CD4-positive, alpha-beta memory T cell (primary cell): ENCODE measurements around the gene PLEKHA7. TPM values are rescaled to one million over a fixed set of nuclear protein-coding genes. Genes with fewer than 3 reads are reported as not detected.

Experiments used
- CTCF ChIA-PET: fragments of 350-600 bp; sonication (Branson Sonifier 250); formaldehyde crosslinking; loops from one replicate; lab custom pipeline; 2021; ENCODE audit warnings: inconsistent platforms; ENCODE audit not compliant: partially characterized antibody; lab: Charles Lee
- POLR2A ChIA-PET: fragments of 350-600 bp; sonication (Branson Sonifier 250); formaldehyde crosslinking; loops from one replicate; lab custom pipeline; 2021; ENCODE audit not compliant: partially characterized antibody; lab: Charles Lee
- DNase-seq, 5 donors: peaks; one replicate each; pipeline versions ENCODE4 v3.0.0 to v3.0.0-alpha.2; 2020 to 2022; ENCODE audit warnings: mixed read lengths in 1 of 5
- H3K27ac ChIP-seq: one replicate; pipeline ENCODE4 v1.7.0; 2013; ENCODE audit warnings: low read depth, low read length
- H3K27me3 ChIP-seq: 2 replicates; pipeline ENCODE4 v1.7.0; 2013; ENCODE audit warnings: mild to moderate bottlenecking, low read length, moderate library complexity; ENCODE audit not compliant: insufficient read depth
- H3K36me3 ChIP-seq: 2 replicates; pipeline ENCODE4 v1.7.0; 2013; ENCODE audit warnings: mild to moderate bottlenecking, low read length, moderate library complexity; ENCODE audit not compliant: insufficient read depth
- H3K4me1 ChIP-seq: 2 replicates; pipeline ENCODE4 v1.7.0; 2013; ENCODE audit warnings: mild to moderate bottlenecking, low read length, moderate library complexity; ENCODE audit not compliant: insufficient read depth
- H3K4me3 ChIP-seq, 2 donors: one replicate each; pipeline ENCODE4 v1.7.0; 2013; ENCODE audit warnings: low read length in 2 of 2, mild to moderate bottlenecking in 1 of 2
- H3K9me3 ChIP-seq, 2 donors: one replicate each; pipeline ENCODE4 v1.7.0; 2013; ENCODE audit warnings: low read length in 2 of 2, control low read depth in 1 of 2; ENCODE audit not compliant: control insufficient read depth in 1 of 2
- H3K27ac Mint-ChIP-seq, 7 donors: one replicate each; pipeline ENCODE4 v1.8.0; 2020 to 2021; ENCODE audit warnings: mixed read lengths in 7 of 7, mild to moderate bottlenecking in 6 of 7, inconsistent platforms in 3 of 7, moderate library complexity in 3 of 7
- H3K27me3 Mint-ChIP-seq, 2 donors: one replicate each; pipeline ENCODE4 v1.8.0; 2020 to 2021; ENCODE audit warnings: mixed read lengths in 2 of 2
- H3K36me3 Mint-ChIP-seq, 2 donors: one replicate each; pipeline ENCODE4 v1.8.0; 2020 to 2021; ENCODE audit warnings: mixed read lengths in 2 of 2, inconsistent platforms in 1 of 2, mild to moderate bottlenecking in 1 of 2
- H3K4me1 Mint-ChIP-seq, 4 donors: one replicate each; pipeline ENCODE4 v1.8.0; 2020 to 2021; ENCODE audit warnings: mixed read lengths in 4 of 4, mild to moderate bottlenecking in 1 of 4
- H3K4me3 Mint-ChIP-seq, 8 donors: one replicate each; pipeline ENCODE4 v1.8.0; 2020 to 2021; ENCODE audit warnings: mixed read lengths in 8 of 8, mild to moderate bottlenecking in 7 of 8, moderate library complexity in 6 of 8, inconsistent platforms in 3 of 8
- H3K9me3 Mint-ChIP-seq, 8 donors: one replicate each; pipeline ENCODE4 v1.8.0; 2020 to 2021; ENCODE audit warnings: mixed read lengths in 8 of 8, mild to moderate bottlenecking in 5 of 8, inconsistent platforms in 3 of 8, moderate library complexity in 1 of 8
- intact Hi-C: fragments of 100-400 bp; cut with micrococcal nuclease; formaldehyde crosslinking; loops from one replicate; pipeline ENCODE4 v1.15.1; 2023
- polyA plus RNA-seq, 2 donors: library from polyadenylated mRNA; unstranded; fragments of 300-500 nt; fragmentation: Illumina TruSeq; gene quantifications; one replicate each; pipeline ENCODE4 v1.2.3, GENCODE V29; 2021
- total RNA-seq, 2 experiments: library from RNA; stranded (reverse); gene quantifications; one replicate each; pipeline ENCODE4 v1.2.3, GENCODE V29; 2021

The PLEKHA7 gene
- total and polyA plus RNA-seq, 4 experiments from 2014 or later: 1.6 to 8.3 (median 6.0) TPM

GRCh38 chr11:16883174-16883573 lies 131.0 kb downstream of the PLEKHA7 start:
- Histone ChIP-seq H3K36me3 (no peaks in the 10 kb centered on the region), H3K9me3 (no peaks in the 10 kb centered on the region), H3K4me1 (no peaks in the 10 kb centered on the region), H3K27ac (no peak overlapping the region), H3K27me3 (no peaks in the 10 kb centered on the region), H3K4me3 (no peak overlapping the region)
- no peaks in the 10 kb centered on the region for H3K36me3 Mint-ChIP-seq
- POLR2A ChIA-PET: no interaction called here
- no peaks in the 10 kb centered on the region for H3K4me1 Mint-ChIP-seq
- intact Hi-C loops: no loop called here
- peaks cover 0 to 2% of the 10 kb centered on the region in 2 donors for H3K27me3 Mint-ChIP-seq
- H3K4me3 Mint-ChIP-seq: no peak overlapping the region
- no peak overlapping the region for H3K27ac Mint-ChIP-seq
- H3K9me3 Mint-ChIP-seq: peaks cover 0 to 4% (median 0%) of the 10 kb centered on the region in 8 donors
- DNase-seq: no peak
- CTCF ChIA-PET: interaction anchor here (0.9 kb wide), 1 partner anchor 98 kb away, joined by 3 read pairs; no protein-coding TSS in a partner anchor

- POLR2A ChIA-PET: no interaction called here
- H3K27me3 Mint-ChIP-seq: peaks cover 0 to 2% of the 10 kb centered on the region in 2 donors
- no peaks in the 10 kb centered on the region for H3K27me3 ChIP-seq
- H3K4me3 ChIP-seq: no peak overlapping the region
- no peak overlapping the region for H3K27ac ChIP-seq
- intact Hi-C loops: no loop called here
- H3K36me3 Mint-ChIP-seq: no peaks in the 10 kb centered on the region
- H3K4me1 Mint-ChIP-seq: no peaks in the 10 kb centered on the region
- DNase-seq: no peak
- no peaks in the 10 kb centered on the region for H3K9me3 ChIP-seq
- CTCF ChIA-PET: no interaction called here
- no peak overlapping the region for H3K27ac Mint-ChIP-seq
- H3K9me3 Mint-ChIP-seq: peaks cover 0 to under 1% (median 0%) of the 10 kb centered on the region in 8 donors
- H3K4me1 ChIP-seq: no peaks in the 10 kb centered on the region
- H3K36me3 ChIP-seq: no peaks in the 10 kb centered on the region
- no peak overlapping the region for H3K4me3 Mint-ChIP-seq
These were observed 132.4 kb downstream of the PLEKHA7 start for GRCh38 chr11:16881766-16882165.

- no peak for DNase-seq
- H3K9me3 Mint-ChIP-seq: no peaks in the 10 kb centered on the region
- Histone ChIP-seq H3K27me3 (no peaks in the 10 kb centered on the region), H3K4me1 (no peaks in the 10 kb centered on the region), H3K36me3 (no peaks in the 10 kb centered on the region), H3K9me3 (no peaks in the 10 kb centered on the region), H3K4me3 (no peak overlapping the region), H3K27ac (no peak overlapping the region)
- H3K36me3 Mint-ChIP-seq: no peaks in the 10 kb centered on the region
- no peaks in the 10 kb centered on the region for H3K4me1 Mint-ChIP-seq
- H3K27ac Mint-ChIP-seq: no peak overlapping the region
- intact Hi-C loops: no loop called here
- peaks cover 0 to 2% of the 10 kb centered on the region in 2 donors for H3K27me3 Mint-ChIP-seq
- ChIA-PET CTCF (no interaction called here), POLR2A (no interaction called here)
- H3K4me3 Mint-ChIP-seq: no peak overlapping the region
These were observed 133.0 kb downstream of the PLEKHA7 start for GRCh38 chr11:16881074-16881709.

DNA sequence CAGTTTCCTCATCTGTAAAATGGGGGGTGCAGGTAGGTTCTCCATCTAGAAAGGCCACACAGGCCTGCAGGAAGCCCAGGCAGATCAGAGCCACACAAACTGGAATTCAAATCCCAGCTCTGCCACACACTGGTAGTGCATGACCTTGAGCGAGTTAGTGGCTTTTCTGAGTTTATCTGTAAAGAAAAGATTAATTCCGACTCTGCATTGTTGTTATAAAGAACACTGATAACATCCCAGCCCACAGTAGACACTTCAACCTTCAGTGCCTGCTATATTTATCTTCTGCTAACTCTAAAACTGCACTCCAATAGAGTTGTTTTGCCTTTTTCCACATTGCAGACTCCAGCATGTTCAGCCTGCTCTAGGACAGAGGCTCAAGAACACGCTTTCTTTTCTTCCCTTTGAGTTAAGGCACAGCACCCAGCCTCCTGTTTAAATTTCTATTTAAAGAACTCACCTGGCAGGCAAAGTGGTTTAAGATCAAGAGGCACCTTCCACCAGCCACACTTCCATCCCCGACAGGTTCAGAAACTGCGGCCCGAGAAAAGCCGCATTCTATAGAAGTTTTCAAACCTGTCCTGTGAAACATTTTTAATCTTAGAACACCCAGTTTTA lies 133.9 kb downstream of the PLEKHA7 start:
- CTCF ChIA-PET: no interaction called here

GRCh38 chr11:16879690-16880089 lies 134.5 kb downstream of the PLEKHA7 start:
- H3K36me3 ChIP-seq: no peaks in the 10 kb centered on the region
- no peak for DNase-seq
- H3K4me1 ChIP-seq: no peaks in the 10 kb centered on the region
- H3K27me3 ChIP-seq: no peaks in the 10 kb centered on the region
- no peak overlapping the region for H3K4me3 ChIP-seq
- Mint-ChIP-seq H3K27me3 (peaks cover 0 to 2% of the 10 kb centered on the region in 2 donors), H3K4me3 (no peak overlapping the region), H3K9me3 (no peaks in the 10 kb centered on the region), H3K4me1 (no peaks in the 10 kb centered on the region), H3K27ac (no peak overlapping the region), H3K36me3 (no peaks in the 10 kb centered on the region)
- ChIA-PET CTCF (no interaction called here), POLR2A (no interaction called here)
- H3K27ac ChIP-seq: no peak overlapping the region
- no peaks in the 10 kb centered on the region for H3K9me3 ChIP-seq
- intact Hi-C loops: no loop called here

More for the DNA sequence above, 133.9 kb downstream of the PLEKHA7 start:
- H3K4me3 Mint-ChIP-seq: no peak overlapping the region
- intact Hi-C loops: no loop called here
- no peaks in the 10 kb centered on the region for H3K36me3 ChIP-seq
- H3K9me3 ChIP-seq: no peaks in the 10 kb centered on the region
- no peaks in the 10 kb centered on the region for H3K9me3 Mint-ChIP-seq
- POLR2A ChIA-PET: no interaction called here
- no peak overlapping the region for H3K4me3 ChIP-seq
- H3K4me1 Mint-ChIP-seq: no peaks in the 10 kb centered on the region
- no peaks in the 10 kb centered on the region for H3K27me3 ChIP-seq
- DNase-seq: no peak
- H3K27me3 Mint-ChIP-seq: peaks cover 0 to 2% of the 10 kb centered on the region in 2 donors
- H3K27ac ChIP-seq: no peak overlapping the region
- H3K27ac Mint-ChIP-seq: no peak overlapping the region
- H3K4me1 ChIP-seq: no peaks in the 10 kb centered on the region
- no peaks in the 10 kb centered on the region for H3K36me3 Mint-ChIP-seq

GRCh38 chr11:16876837-16877236 lies 137.4 kb downstream of the PLEKHA7 start:
- no peak overlapping the region for H3K4me3 Mint-ChIP-seq
- Histone ChIP-seq H3K36me3 (no peaks in the 10 kb centered on the region), H3K4me1 (no peaks in the 10 kb centered on the region), H3K27me3 (no peaks in the 10 kb centered on the region), H3K27ac (no peak overlapping the region), H3K9me3 (no peaks in the 10 kb centered on the region), H3K4me3 (no peak overlapping the region)
- H3K27ac Mint-ChIP-seq: no peak overlapping the region
- ChIA-PET POLR2A (no interaction called here), CTCF (no interaction called here)
- no peak for DNase-seq
- no peaks in the 10 kb centered on the region for H3K36me3 Mint-ChIP-seq
- no peaks in the 10 kb centered on the region for H3K9me3 Mint-ChIP-seq
- H3K4me1 Mint-ChIP-seq: no peaks in the 10 kb centered on the region
- intact Hi-C loops: no loop called here
- H3K27me3 Mint-ChIP-seq: peaks cover 0 to 2% of the 10 kb centered on the region in 2 donors

- Mint-ChIP-seq H3K27ac (no peak overlapping the region), H3K4me1 (no peaks in the 10 kb centered on the region), H3K9me3 (no peaks in the 10 kb centered on the region), H3K36me3 (no peaks in the 10 kb centered on the region), H3K27me3 (peaks cover 0 to 2% of the 10 kb centered on the region in 2 donors), H3K4me3 (no peak overlapping the region)
- intact Hi-C loops: no loop called here
- Histone ChIP-seq H3K27me3 (no peaks in the 10 kb centered on the region), H3K27ac (no peak overlapping the region), H3K4me1 (no peaks in the 10 kb centered on the region), H3K4me3 (no peak overlapping the region), H3K36me3 (no peaks in the 10 kb centered on the region), H3K9me3 (no peaks in the 10 kb centered on the region)
- DNase-seq: no peak
- ChIA-PET POLR2A (no interaction called here), CTCF (no interaction called here)
These were observed 138.0 kb downstream of the PLEKHA7 start for GRCh38 chr11:16876053-16876752.
